PFSK-1 (cell line): ENCODE results near the gene HOXB7.

ENCODE experiments used
- POLR2AphosphoS5 ChIP-seq: IDR thresholded peaks from 2 replicates; pipeline ENCODE4 v1.6.1; 2012; ENCODE audit warnings: low read depth, mild to moderate bottlenecking, control low read depth, low read length, moderate library complexity
- REST ChIP-seq, 2 experiments: IDR thresholded peaks; 2 replicates each; pipeline versions ENCODE4 v1.6.1 to v1.8.0; 2011 to 2012; ENCODE audit warnings: low read depth in 2 of 2, low read length in 2 of 2, control low read depth in 1 of 2, inconsistent platforms in 1 of 2, mild to moderate bottlenecking in 1 of 2, moderate library complexity in 1 of 2; ENCODE audit not compliant: insufficient read depth in 1 of 2
- SIN3A ChIP-seq: IDR thresholded peaks from 2 replicates; pipeline ENCODE4 v1.6.1; 2012; ENCODE audit warnings: mild to moderate bottlenecking, low read length, moderate library complexity, borderline replicate concordance; ENCODE audit not compliant: insufficient read depth
- TAF1 ChIP-seq: IDR thresholded peaks from 2 replicates; pipeline ENCODE4 v1.6.1; 2012; ENCODE audit warnings: low read length, control low read depth, borderline replicate concordance; ENCODE audit not compliant: insufficient read depth

- no peak for TF ChIP-seq POLR2AphosphoS5
- no peak for TF ChIP-seq TAF1
- no peak for TF ChIP-seq REST (IDR thresholded peaks at IDR 0.05; ENCODE audit: insufficient read depth in 1 of 2, low read depth in 2 of 2, low read length in 2 of 2)
- no peak for TF ChIP-seq SIN3A
Observed at GRCh38 chr17:48621410-48622392, 10.9 kb upstream of the HOXB7 start.
